Keratinocyte (primary cell): ENCODE data around the gene RBM24. TPM values are rescaled to one million over a fixed set of nuclear protein-coding genes. Genes with fewer than 3 reads are reported as not detected.

Source experiments
- DNase-seq: peaks from one replicate; pipeline ENCODE4 v3.0.0-alpha.2; 2011; ENCODE audit warnings: low read depth, missing footprints, low spot score
- FAIRE-seq: peaks from 2 replicates; lab custom pipeline; 2011; peaks lifted over from hg19 to GRCh38; lab: Jason Lieb, UNC
- H2AFZ ChIP-seq: 2 replicates; pipeline ENCODE4 v1.6.0; 2012; ENCODE audit warnings: low read length, control low read depth, inconsistent platforms; ENCODE audit not compliant: control insufficient read depth
- H3K27ac ChIP-seq: 2 replicates; pipeline ENCODE4 v1.5.1; 2011; ENCODE audit warnings: low read length; ENCODE audit not compliant: control insufficient read depth, insufficient read depth
- H3K27me3 ChIP-seq: 3 replicates; pipeline ENCODE4 v1.6.0; 2011; ENCODE audit warnings: low read length; ENCODE audit not compliant: control insufficient read depth, insufficient read depth; ENCODE audit errors: extremely low read depth
- H3K36me3 ChIP-seq, 2 experiments: 2 replicates in 1 of 2; 3 replicates in 1 of 2; pipeline ENCODE4 v1.5.1; 2011; ENCODE audit warnings: low read length in 2 of 2, mild to moderate bottlenecking in 1 of 2; ENCODE audit not compliant: control insufficient read depth in 2 of 2, insufficient read depth in 2 of 2; ENCODE audit errors: extremely low read depth in 1 of 2
- H3K4me1 ChIP-seq: 3 replicates; pipeline ENCODE4 v1.5.1; 2011; ENCODE audit warnings: low read length; ENCODE audit not compliant: control insufficient read depth, insufficient read depth; ENCODE audit errors: extremely low read depth
- H3K4me2 ChIP-seq: 3 replicates; pipeline ENCODE4 v1.6.0; 2011; ENCODE audit warnings: low read depth, low read length; ENCODE audit not compliant: control insufficient read depth, insufficient read depth; ENCODE audit errors: extremely low read depth
- H3K4me3 ChIP-seq, 3 experiments: fragments of 200-600 bp in 1 of 3; sonication (generic) in 1 of 3; 2 replicates in 2 of 3; 3 replicates in 1 of 3; pipeline ENCODE4 v1.5.1; 2011 to 2016; ENCODE audit warnings: low read length in 3 of 3, mild to moderate bottlenecking in 3 of 3, control low read depth in 2 of 3, inconsistent platforms in 1 of 3, low read depth in 1 of 3, mixed read lengths in 1 of 3, mixed run types in 1 of 3, moderate library complexity in 1 of 3; ENCODE audit not compliant: control insufficient read depth in 2 of 3, insufficient read depth in 2 of 3; ENCODE audit errors: extremely low read depth in 1 of 3
- H3K79me2 ChIP-seq: 2 replicates; pipeline ENCODE4 v1.6.0; 2012; ENCODE audit warnings: low read length; ENCODE audit not compliant: control insufficient read depth, insufficient read depth
- H3K9ac ChIP-seq: 3 replicates; pipeline ENCODE4 v1.6.0; 2011; ENCODE audit warnings: low read length; ENCODE audit not compliant: control insufficient read depth, insufficient read depth; ENCODE audit errors: extremely low read depth
- H3K9me1 ChIP-seq: 3 replicates; pipeline ENCODE4 v1.6.0; 2011; ENCODE audit warnings: low read length; ENCODE audit not compliant: control insufficient read depth, insufficient read depth; ENCODE audit errors: extremely low read depth
- H3K9me3 ChIP-seq: 2 replicates; pipeline ENCODE4 v1.5.1; 2012; ENCODE audit warnings: low read depth, low read length; ENCODE audit not compliant: control insufficient read depth
- H4K20me1 ChIP-seq: 3 replicates; pipeline ENCODE4 v1.6.0; 2011; ENCODE audit warnings: low read length; ENCODE audit not compliant: control insufficient read depth, insufficient read depth; ENCODE audit errors: extremely low read depth
- CTCF ChIP-seq, 3 experiments: IDR thresholded peaks in 1 of 3; conservative IDR thresholded peaks in 1 of 3; optimal IDR thresholded peaks in 1 of 3; 2 replicates in 2 of 3; 3 replicates in 1 of 3; pipeline versions ENCODE3 to v1.5.1; 2011; ENCODE audit warnings: low read length in 3 of 3, mild to moderate bottlenecking in 3 of 3, moderate library complexity in 2 of 3, control low read depth in 1 of 3, inconsistent platforms in 1 of 3; ENCODE audit not compliant: insufficient read depth in 2 of 3; ENCODE audit errors: extremely low read depth in 1 of 3
- EZH2 ChIP-seq: IDR thresholded peaks from one replicate; pipeline ENCODE4 v1.6.1; 2012; ENCODE audit warnings: inconsistent platforms, mild to moderate bottlenecking, low read length, moderate library complexity
- dilution Hi-C: fragments of 300-500 bp; cut with MboI; formaldehyde crosslinking; loops from one replicate; pipeline ENCODE4 v1.7.0; 2020; ENCODE audit warnings: low sequenced_read_pairs; ENCODE audit not compliant: extremely low pct_ligation_motif_present
- polyA plus RNA-seq, 5 experiments: library from polyadenylated mRNA; depleted of rRNA in 3 of 5; stranded (reverse) in 3 of 5; stranded (forward) in 1 of 5; unstranded in 1 of 5; fragments of >200 nt; gene quantifications; 1 replicate in 1 of 5; 2 replicates in 3 of 5; 3 replicates in 1 of 5; pipeline versions ENCODE4 v1.2.1 to v1.2.3, GENCODE V29; 2011 to 2012; ENCODE audit warnings: missing spikeins in 2 of 5, low read depth in 1 of 5, low replicate concordance in 1 of 5

RBM24 gene
- polyA plus RNA-seq, 1 donor (not counting 4 experiments of a cell fraction or from before 2014, with no cell fraction given) = 1.3 TPM

- TF ChIP-seq EZH2 (no peak), CTCF (optimal IDR thresholded peaks at IDR 0.05 in 1 of 3, IDR thresholded peaks at IDR 0.05 in 1 of 3, conservative IDR thresholded peaks at IDR 0.05 in 1 of 3; ENCODE audit: extremely low read depth in 1 of 3, insufficient read depth in 2 of 3, low read length in 3 of 3) (no peak)
- no peaks in the 10 kb centered on the region for H4K20me1 ChIP-seq
- no peak overlapping the region for H3K27ac ChIP-seq
- H3K79me2 ChIP-seq = no peaks in the 10 kb centered on the region
- H3K4me1 ChIP-seq = no peaks in the 10 kb centered on the region
- no peaks in the 10 kb centered on the region for H3K9me1 ChIP-seq
- no peaks in the 10 kb centered on the region for H3K36me3 ChIP-seq
- FAIRE-seq (no peak), DNase-seq (no peak)
- no peaks in the 10 kb centered on the region for H3K9me3 ChIP-seq
- no peaks in the 10 kb centered on the region for H3K27me3 ChIP-seq
- dilution Hi-C loops = no loop called here
- no peak overlapping the region for H3K4me2 ChIP-seq
- no peak overlapping the region for H3K9ac ChIP-seq
- H3K4me3 ChIP-seq = no peak overlapping the region
- H2AFZ ChIP-seq = no peak overlapping the region
These were observed 19.5 kb downstream of the RBM24 start for GRCh38 chr6:17300637-17301036.

GRCh38 chr6:17303444-17303843 lies 22.3 kb downstream of the RBM24 start:
- no peak overlapping the region for H2AFZ ChIP-seq
- H3K36me3 ChIP-seq = no peaks in the 10 kb centered on the region
- H3K4me2 ChIP-seq = no peak overlapping the region
- H3K27ac ChIP-seq = no peak overlapping the region
- no peak overlapping the region for H3K9ac ChIP-seq
- DNase-seq = no peak
- H3K4me1 ChIP-seq = no peaks in the 10 kb centered on the region
- dilution Hi-C loops = no loop called here
- no peak overlapping the region for H3K4me3 ChIP-seq
- TF ChIP-seq CTCF (optimal IDR thresholded peaks at IDR 0.05 in 1 of 3, IDR thresholded peaks at IDR 0.05 in 1 of 3, conservative IDR thresholded peaks at IDR 0.05 in 1 of 3; ENCODE audit: extremely low read depth in 1 of 3, insufficient read depth in 2 of 3, low read length in 3 of 3) (no peak), EZH2 (no peak)
- no peaks in the 10 kb centered on the region for H3K79me2 ChIP-seq
- no peaks in the 10 kb centered on the region for H3K9me3 ChIP-seq
- H3K27me3 ChIP-seq = no peaks in the 10 kb centered on the region
- H4K20me1 ChIP-seq = no peaks in the 10 kb centered on the region
- no peaks in the 10 kb centered on the region for H3K9me1 ChIP-seq
- FAIRE-seq = no peak
